Measurements from ENCODE around the gene SLCO4A1.

GRCh38 chr20:62631336-62632308 lies 10.7 kb upstream of the SLCO4A1 start:
- no peak for TF ChIP-seq CBX3 (IDR thresholded peaks at IDR 0.05; ENCODE audit: borderline replicate concordance in 1 of 2, low read length in 2 of 2)
- no peak for TF ChIP-seq GABPA (tag; conservative IDR thresholded peaks at IDR 0.05; ENCODE audit: low read depth)
- TF ChIP-seq, protein P1, sequence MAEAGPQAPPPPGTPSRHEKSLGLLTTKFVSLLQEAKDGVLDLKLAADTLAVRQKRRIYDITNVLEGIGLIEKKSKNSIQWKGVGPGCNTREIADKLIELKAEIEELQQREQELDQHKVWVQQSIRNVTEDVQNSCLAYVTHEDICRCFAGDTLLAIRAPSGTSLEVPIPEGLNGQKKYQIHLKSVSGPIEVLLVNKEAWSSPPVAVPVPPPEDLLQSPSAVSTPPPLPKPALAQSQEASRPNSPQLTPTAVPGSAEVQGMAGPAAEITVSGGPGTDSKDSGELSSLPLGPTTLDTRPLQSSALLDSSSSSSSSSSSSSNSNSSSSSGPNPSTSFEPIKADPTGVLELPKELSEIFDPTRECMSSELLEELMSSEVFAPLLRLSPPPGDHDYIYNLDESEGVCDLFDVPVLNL (CRISPR knock-in tag; IDR thresholded peaks at IDR 0.05; ENCODE audit: low read depth): no peak
- TF ChIP-seq PTTG1 (tag; IDR thresholded peaks at IDR 0.05; ENCODE audit: low read depth): no peak
- TF ChIP-seq TCF7L2 (IDR thresholded peaks at IDR 0.05; ENCODE audit: low read depth, low read length): no peak
- no peak for TF ChIP-seq CEBPB (tag; IDR thresholded peaks at IDR 0.05)
- no peak for TF ChIP-seq NR2C1 (IDR thresholded peaks at IDR 0.05)
- TF ChIP-seq NR2C1 (tag; IDR thresholded peaks at IDR 0.05): no peak
- TF ChIP-seq ZNF274 (IDR thresholded peaks at IDR 0.05; ENCODE audit: borderline replicate concordance, low read depth, low read length): no peak
- TF ChIP-seq ZNF277 (CRISPR knock-in tag; IDR thresholded peaks at IDR 0.05; ENCODE audit: borderline replicate concordance): no peak
- TF ChIP-seq ATF2 (CRISPR knock-in tag; IDR thresholded peaks at IDR 0.05): no peak

Data from K562 (cell line).